Renal cortex interstitium (tissue), 11 donors: ENCODE results near the gene PEX11A. TPM values are rescaled to one million over a fixed set of nuclear protein-coding genes. Genes with fewer than 3 reads are reported as not detected.

Experiments
- DNase-seq, 11 donors: peaks; one replicate each; pipeline ENCODE4 v3.0.0-alpha.2; 2013; ENCODE audit warnings: low read depth in 9 of 11, low spot score in 4 of 11; ENCODE audit errors: extremely low read depth in 1 of 11
- polyA plus RNA-seq, 3 donors: library from polyadenylated mRNA; unstranded; fragments of 120-200 nt; gene quantifications; one replicate each; pipeline ENCODE4 v1.2.1, GENCODE V29; 2013; ENCODE audit not compliant: insufficient read length in 3 of 3

Gene PEX11A
- polyA plus RNA-seq, 3 donors, result 17.3 to 21.0 (median 19.1) TPM

GRCh38 chr15:89685995-89686394, 4.6 kb downstream of the PEX11A start:
- DNase-seq, result no peak

DNA sequence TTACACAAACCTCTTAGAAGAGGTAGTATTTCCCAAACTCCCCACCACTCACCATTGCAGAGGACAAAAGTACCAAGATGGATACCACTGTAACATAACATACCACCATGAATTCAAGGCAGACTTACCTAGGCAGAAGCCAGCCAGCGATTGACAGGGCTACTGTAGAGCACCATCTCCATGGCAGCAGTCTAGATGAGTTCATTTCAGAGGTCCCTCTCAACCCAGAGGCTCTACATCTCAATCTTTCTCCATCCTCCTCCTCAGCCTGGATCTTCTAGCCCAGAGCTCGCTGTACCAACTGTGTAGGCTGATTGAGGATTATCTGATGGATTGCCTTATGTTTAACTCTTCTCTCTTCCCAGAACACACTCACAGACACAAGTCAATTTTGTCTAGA, 9.4 kb downstream of the PEX11A start:
- no peak for DNase-seq

- DNase-seq, result peak in 1 of 11 donors; percentile 38
Observed at GRCh38 chr15:89680282-89680873, 10.2 kb downstream of the PEX11A start.

- no peak for DNase-seq
Observed at GRCh38 chr15:89679212-89679611, 11.3 kb downstream of the PEX11A start, which contains the start of gene PLIN1. Gene PLIN1, minus strand, starts transcription at chr15:89679367. Its CDS starts 1,878 bp downstream, at chr15:89677489.

GRCh38 chr15:89677381-89677780, 13.2 kb downstream of the PEX11A start:
- DNase-seq, result no peak

DNA sequence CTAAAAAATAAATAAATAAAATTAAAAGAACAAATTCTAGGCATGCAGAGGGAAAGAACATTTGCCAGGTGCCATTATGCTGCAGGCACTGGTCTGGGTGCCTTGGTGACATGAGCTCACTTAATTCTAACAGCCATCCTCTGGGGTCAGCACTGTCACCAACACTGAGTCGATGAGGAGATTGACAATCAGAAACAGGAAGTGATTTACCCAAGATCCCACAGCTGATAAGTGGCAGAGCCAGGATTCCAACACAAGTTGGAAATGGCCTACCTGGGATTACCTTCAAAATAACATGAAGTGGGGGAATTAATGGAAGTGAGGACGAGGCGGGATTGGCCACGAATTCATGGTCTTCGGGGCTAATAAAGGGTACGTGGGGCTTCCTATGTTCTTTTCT, 14.9 kb downstream of the PEX11A start:
- DNase-seq, result no peak

DNA sequence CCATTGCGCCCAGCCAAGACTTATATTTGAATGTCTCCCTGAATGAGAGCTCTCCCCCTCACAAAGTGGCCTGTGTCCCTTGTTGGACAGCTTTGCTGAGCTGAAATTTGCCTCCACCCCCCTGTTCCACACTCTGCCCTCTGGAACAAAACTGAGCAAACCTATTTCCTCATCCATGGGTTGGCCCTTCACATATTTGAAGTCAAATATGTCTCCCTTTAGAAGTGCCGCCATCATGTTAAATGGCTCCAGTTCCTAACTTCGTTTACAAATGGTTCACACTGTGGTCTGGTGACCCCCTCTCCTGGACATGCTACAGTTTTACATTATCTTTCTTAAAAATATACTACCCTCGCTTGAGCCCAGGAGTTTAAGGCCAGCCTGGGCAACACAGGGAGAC, 16.0 kb downstream of the PEX11A start:
- no peak for DNase-seq

GRCh38 chr15:89673165-89673512, 17.4 kb downstream of the PEX11A start:
- no peak for DNase-seq

DNA sequence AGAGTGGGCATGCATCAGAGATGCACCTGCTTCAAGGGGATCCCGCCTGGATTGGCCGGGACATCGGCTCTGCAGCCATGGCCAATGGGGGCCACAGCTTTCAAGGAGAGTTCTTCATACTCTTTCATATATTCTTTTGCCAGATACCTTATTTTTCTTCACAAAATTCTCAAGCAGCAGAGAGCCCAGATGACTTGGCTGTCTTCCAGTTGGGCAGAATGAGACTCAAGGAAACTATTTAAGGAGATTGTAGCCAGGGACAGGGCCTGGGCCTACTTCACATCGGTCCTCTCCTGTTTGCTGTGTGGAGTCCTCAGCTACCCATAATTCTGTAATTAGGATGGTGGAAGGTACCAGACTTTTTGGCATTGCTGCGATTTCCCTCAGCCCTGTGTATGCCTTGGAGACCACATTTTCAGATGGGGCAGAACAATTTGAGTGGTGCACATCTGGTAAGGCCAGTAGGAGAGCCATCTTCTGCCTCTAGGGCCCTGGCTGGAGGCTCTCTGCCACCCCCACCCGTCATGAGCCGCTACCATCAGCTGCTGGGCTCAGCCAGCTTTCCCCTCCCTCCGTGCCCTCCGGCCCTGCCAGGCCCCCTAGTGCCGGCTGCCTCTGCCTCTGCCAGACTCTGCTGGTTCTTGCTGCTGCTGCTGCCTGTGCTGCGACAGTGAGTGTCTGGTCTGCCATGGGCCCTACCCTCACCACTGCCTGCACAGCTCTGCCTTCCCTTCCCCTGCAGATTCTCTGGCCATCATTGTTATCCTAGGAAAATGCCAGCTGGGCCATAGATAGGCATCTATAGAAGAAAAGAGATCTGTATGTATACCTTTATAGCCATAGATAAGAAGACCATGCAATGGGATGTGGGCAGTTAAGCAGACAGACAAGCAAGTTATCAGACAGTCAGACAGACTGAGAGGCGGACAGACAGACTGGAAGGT, 18.1 kb downstream of the PEX11A start:
- DNase-seq, result no peak

DNA sequence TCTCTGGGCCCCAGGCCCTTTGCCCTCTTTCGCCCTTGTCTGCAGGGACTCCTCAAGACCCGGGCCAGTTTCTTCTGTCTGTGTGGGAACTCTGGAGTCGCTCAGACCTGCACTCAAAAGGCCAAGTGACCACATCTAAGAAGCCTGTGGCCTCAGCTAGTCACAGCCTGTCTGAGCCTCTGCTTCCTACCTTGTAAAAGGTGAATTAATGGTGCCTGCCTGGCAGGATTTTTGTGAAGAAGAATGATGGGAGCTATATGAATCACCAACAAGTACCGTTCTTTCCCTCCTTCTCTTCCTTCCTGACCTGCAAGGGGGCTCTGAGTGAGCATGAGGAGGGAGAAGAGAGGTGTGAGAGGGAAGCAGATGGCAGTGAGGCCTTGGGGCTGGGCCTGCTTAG, 18.9 kb downstream of the PEX11A start:
- DNase-seq, result no peak

DNA sequence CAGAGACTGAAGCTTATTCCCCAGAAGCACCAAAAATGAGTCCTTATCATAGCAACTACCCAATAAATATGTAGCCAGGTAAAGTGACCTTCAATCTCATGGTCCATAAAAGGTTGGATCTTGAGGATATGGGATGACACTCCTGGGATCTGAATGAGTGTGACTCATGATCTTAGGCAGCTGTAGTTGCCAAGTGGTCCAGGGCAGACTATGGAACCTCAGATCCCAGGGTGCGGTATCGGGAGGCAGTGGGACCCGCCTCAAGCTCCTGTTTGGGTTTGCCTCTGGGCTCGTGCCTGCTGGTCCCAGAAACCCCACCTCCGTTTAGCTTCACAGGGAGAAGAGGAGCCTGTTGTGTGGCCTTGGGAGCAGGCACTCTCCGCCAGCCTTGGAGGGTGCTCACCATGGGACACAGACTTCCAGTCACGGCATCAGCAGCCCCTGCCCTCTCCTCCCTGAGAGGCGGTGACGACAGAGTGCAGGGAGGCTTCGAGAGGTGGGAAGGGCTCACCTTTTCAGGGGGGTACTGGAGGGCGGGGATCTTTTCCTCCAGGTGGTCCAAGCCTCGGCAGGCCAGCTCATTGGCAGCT, 19.5 kb downstream of the PEX11A start:
- no peak for DNase-seq

DNA sequence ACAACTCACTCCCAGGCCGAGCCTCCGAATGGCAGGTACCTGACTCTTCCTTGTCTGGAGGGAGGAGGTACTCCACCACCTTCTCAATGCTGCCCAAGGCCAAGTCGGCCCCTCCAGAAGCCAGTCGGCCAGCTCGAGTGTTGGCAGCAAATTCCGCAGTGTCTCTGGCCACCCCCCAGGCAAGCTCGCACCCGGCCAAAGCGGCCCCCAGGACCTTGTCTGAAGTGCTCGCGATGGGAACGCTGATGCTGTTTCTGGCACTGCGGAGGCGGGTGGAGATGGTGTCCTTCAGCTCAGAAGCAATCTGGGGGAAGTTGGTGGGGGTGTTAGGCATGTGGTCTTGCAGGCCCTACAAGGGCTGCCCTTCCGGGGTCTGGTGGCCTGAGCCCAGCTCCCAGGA, 20.6 kb downstream of the PEX11A start:
- no peak for DNase-seq

GRCh38 chr15:89669309-89669865, 21.2 kb downstream of the PEX11A start:
- no peak for DNase-seq

GRCh38 chr15:89668171-89668570, 22.4 kb downstream of the PEX11A start:
- no peak for DNase-seq

- no peak for DNase-seq
Observed at GRCh38 chr15:89667706-89667960, 22.9 kb downstream of the PEX11A start.

DNA sequence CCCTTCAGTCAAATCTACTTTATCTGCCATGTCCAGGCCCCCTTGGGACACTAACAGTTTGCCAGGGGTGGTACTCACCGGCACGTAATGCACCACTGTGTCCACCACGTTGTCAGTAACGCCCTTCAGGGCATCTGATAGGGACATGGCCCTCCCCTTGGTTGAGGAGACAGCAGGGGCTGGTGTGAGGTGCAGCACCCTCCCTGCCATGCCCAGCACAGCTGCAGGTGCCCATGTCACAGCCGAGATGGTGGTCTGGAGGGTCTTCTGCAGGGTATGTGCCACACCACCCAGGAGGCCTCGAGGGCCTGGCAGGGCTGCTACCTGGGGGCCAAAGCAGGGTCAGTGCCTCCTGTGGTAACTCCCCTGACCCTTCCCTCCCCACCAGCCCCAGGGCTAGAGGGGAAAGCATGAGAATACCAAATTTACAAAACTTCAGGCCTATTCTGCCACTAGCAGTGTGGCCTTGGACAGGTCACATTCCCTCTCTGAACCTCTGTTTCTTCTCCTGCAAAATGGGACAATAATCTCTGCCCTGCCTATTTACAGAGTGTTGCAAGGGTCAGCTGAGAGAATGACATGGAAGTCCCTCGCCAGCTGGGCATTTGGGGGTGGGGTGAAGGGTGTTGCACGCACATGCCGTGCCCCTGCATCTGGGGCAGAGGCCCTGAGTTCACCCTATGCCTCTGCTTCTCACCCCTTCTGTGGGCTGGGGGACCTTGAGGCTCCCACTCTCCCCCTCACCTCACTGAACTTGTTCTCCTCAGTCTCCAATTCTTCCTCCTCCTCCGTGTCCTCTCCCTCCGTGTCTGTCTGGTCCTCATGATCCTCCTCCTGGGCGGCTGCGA, 23.5 kb downstream of the PEX11A start:
- DNase-seq, result no peak

DNA sequence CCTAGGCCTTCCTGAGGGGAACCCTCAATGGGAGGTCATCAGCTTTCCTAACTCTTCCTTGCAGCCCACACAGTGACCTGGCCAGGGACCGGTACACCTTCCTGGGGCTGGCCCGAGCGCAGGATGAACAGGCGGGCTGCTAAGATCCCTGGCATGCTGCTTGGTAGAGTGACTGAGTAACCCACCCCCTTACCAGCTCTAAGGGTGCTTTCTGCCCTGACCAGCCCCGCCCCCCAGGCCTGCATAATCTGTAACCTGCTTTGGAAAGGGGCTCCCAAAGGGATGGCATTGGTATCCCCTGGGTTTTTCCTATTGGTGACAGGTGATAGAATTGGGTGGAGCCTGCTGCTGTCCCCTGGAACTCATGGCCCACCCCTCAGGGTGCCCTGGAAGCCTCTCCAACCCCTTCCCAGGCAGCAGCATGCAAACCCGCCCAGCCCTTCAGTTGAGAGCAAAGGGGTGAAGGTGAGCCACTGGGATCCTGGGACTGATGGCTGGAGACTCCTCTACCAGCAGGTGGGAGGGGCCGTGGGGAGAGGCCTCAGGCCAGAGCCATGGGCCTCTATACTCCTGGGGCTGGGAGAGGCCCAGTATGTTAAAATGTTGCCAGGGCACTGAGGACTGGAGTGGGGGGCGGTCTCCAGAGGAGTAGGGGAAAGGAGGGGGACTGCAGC, 24.2 kb downstream of the PEX11A start:
- DNase-seq, result no peak

- DNase-seq, result peak in 4 of 11 donors; percentile 44 to 51 (median 49)
Observed at GRCh38 chr15:89665449-89666181, 24.9 kb downstream of the PEX11A start.
